Trophoblast cell (in vitro differentiated cells and primary cell): ENCODE measurements around the gene ROBO1.

Experiments used
- DNase-seq, 2 donors: peaks; one replicate each; pipeline ENCODE4 v3.0.0-alpha.2; 2016
- H2AFZ ChIP-seq: 2 replicates; pipeline ENCODE4 v1.6.1; 2013; ENCODE audit warnings: low read length, moderate library complexity, mild to moderate bottlenecking; ENCODE audit not compliant: insufficient read depth, poor library complexity
- H2AK5ac ChIP-seq: 2 replicates; pipeline ENCODE4 v1.6.1; 2013; ENCODE audit warnings: mild to moderate bottlenecking, low read length
- H2BK120ac ChIP-seq: 2 replicates; pipeline ENCODE4 v1.6.1; 2013; ENCODE audit warnings: low read length, mild to moderate bottlenecking, moderate library complexity; ENCODE audit not compliant: insufficient read depth, poor library complexity
- H2BK12ac ChIP-seq: 2 replicates; pipeline ENCODE4 v1.6.1; 2013; ENCODE audit warnings: mild to moderate bottlenecking, low read length, moderate library complexity
- H2BK5ac ChIP-seq: 2 replicates; pipeline ENCODE4 v1.6.1; 2013; ENCODE audit warnings: low read length, low read depth, moderate library complexity, mild to moderate bottlenecking; ENCODE audit not compliant: poor library complexity
- H3K14ac ChIP-seq: 2 replicates; pipeline ENCODE4 v1.6.1; 2013; ENCODE audit warnings: mild to moderate bottlenecking, low read length
- H3K18ac ChIP-seq: 2 replicates; pipeline ENCODE4 v1.6.1; 2013; ENCODE audit warnings: mild to moderate bottlenecking, low read length
- H3K23ac ChIP-seq: 2 replicates; pipeline ENCODE4 v1.6.1; 2013; ENCODE audit warnings: low read length
- H3K27ac ChIP-seq: 2 replicates; pipeline ENCODE4 v1.5.1; 2013; ENCODE audit warnings: low read depth, mild to moderate bottlenecking, inconsistent platforms, low read length, moderate library complexity
- H3K27me3 ChIP-seq: 2 replicates; pipeline ENCODE4 v1.6.1; 2013; ENCODE audit warnings: inconsistent platforms, mild to moderate bottlenecking, low read length, moderate library complexity; ENCODE audit not compliant: insufficient read depth
- H3K36me3 ChIP-seq, 2 experiments: 1 replicate in 1 of 2; 2 replicates in 1 of 2; pipeline ENCODE4 v1.6.1; 2013; ENCODE audit warnings: low read length in 2 of 2, mild to moderate bottlenecking in 2 of 2, moderate library complexity in 1 of 2; ENCODE audit not compliant: insufficient read depth in 2 of 2, control insufficient read depth in 1 of 2
- H3K4ac ChIP-seq: 2 replicates; pipeline ENCODE4 v1.6.1; 2013; ENCODE audit warnings: low read depth, mild to moderate bottlenecking, low read length, moderate library complexity
- H3K4me1 ChIP-seq, 2 experiments: 1 replicate in 1 of 2; 2 replicates in 1 of 2; pipeline ENCODE4 v1.6.1; 2013; ENCODE audit warnings: low read length in 2 of 2, mild to moderate bottlenecking in 2 of 2, moderate library complexity in 1 of 2; ENCODE audit not compliant: insufficient read depth in 2 of 2, control insufficient read depth in 1 of 2
- H3K4me2 ChIP-seq: 2 replicates; pipeline ENCODE4 v1.6.1; 2013; ENCODE audit warnings: inconsistent platforms, mild to moderate bottlenecking, low read length, moderate library complexity
- H3K4me3 ChIP-seq: 2 replicates; pipeline ENCODE4 v1.5.1; 2013; ENCODE audit warnings: mild to moderate bottlenecking, low read depth, low read length, inconsistent platforms
- H3K79me1 ChIP-seq: one replicate; pipeline ENCODE4 v1.6.1; 2013; ENCODE audit warnings: low read length
- H3K79me2 ChIP-seq: 2 replicates; pipeline ENCODE4 v1.6.1; 2013; ENCODE audit warnings: low read length, mild to moderate bottlenecking; ENCODE audit not compliant: control insufficient read depth, insufficient read depth, poor library complexity
- H3K9ac ChIP-seq: 2 replicates; pipeline ENCODE4 v1.6.1; 2013; ENCODE audit warnings: mild to moderate bottlenecking, low read length
- H3K9me3 ChIP-seq: 2 replicates; pipeline ENCODE4 v1.6.1; 2013; ENCODE audit warnings: low read depth, mild to moderate bottlenecking, control low read depth, inconsistent platforms, low read length; ENCODE audit not compliant: insufficient read depth
- H4K12ac ChIP-seq: 2 replicates; pipeline ENCODE4 v1.6.1; 2013; ENCODE audit warnings: low read depth, mild to moderate bottlenecking, low read length, moderate library complexity
- H4K8ac ChIP-seq: 2 replicates; pipeline ENCODE4 v1.6.1; 2013; ENCODE audit warnings: low read depth, mild to moderate bottlenecking, low read length, moderate library complexity
- H4K91ac ChIP-seq: one replicate; pipeline ENCODE4 v1.6.1; 2013; ENCODE audit warnings: low read depth, mild to moderate bottlenecking, low read length, moderate library complexity
- WGBS: extraction: QIAGEN DNeasy Blood & Tissue Kit; methylation state at CpG from one replicate; pipeline ENCODE4 v1.1.7; 2013; ENCODE audit warnings: missing lambda C conversion rate; ENCODE audit not compliant: insufficient read length, insufficient coverage; ENCODE audit errors: extremely low coverage; 5-methylcytosine and 5-hydroxymethylcytosine counted together

ROBO1 gene

DNA sequence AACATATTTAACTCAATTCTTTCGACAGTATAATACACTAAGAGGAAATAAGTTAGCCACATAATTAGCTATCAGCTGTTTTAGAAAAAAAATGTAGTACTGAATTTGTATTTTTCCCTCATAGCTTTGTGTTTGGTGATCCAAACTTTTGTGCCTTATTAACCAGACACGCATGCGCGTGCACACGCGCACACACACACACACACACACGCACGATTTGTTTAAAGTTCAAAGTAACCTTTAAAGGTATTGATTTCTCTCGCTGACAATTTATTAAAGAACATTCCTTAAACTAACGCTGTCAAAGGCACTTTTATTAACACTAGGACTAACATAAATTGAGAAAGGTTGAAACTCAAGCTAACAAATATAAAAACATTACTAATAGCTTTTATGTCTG lies 198.9 kb downstream of the ROBO1 start:
- Histone ChIP-seq H4K91ac (no peak overlapping the region), H3K9ac (no peak overlapping the region), H3K79me2 (no peaks in the 10 kb centered on the region), H2AK5ac (no peak overlapping the region), H3K9me3 (no peaks in the 10 kb centered on the region), H3K14ac (no peak overlapping the region), H2BK5ac (no peak overlapping the region), H3K18ac (no peak overlapping the region), H2BK120ac (no peak overlapping the region), H3K36me3 (no peaks in the 10 kb centered on the region), H3K4me3 (no peak overlapping the region), H4K12ac (no peak overlapping the region), H3K23ac (no peak overlapping the region), H3K4me1 (no peaks in the 10 kb centered on the region), H3K27ac (no peak overlapping the region), H2BK12ac (no peak overlapping the region), H3K27me3 (no peaks in the 10 kb centered on the region), H3K4ac (no peak overlapping the region), H3K79me1 (no peaks in the 10 kb centered on the region), H4K8ac (no peak overlapping the region), H3K4me2 (no peak overlapping the region), H2AFZ (no peak overlapping the region)
- no peak for DNase-seq
- no CpG with 5 or more reads among the region's 10 CpGs for WGBS

DNA sequence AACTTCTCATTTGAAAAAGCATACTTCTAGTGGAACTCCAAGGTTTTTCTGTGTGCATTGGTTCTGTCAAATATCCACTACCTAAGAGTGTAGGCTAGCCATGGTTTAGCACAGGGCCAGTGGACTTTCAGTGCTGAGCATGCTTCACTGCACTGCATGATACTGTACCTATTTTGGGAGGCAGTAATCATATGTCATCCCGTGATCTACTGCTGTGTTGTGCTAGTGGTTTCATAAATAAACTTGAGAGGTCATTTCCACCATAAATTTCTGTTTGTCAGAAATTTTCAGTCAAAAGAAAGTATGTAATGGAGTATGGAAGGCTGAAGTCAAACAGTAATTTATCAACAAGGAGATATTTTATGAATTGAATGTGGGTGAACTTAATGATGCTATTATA lies 203.6 kb downstream of the ROBO1 start:
- no CpG with 5 or more reads among the region's 1 CpG for WGBS
- H3K9ac ChIP-seq: peak overlapping the region; percentile 79
- no peak overlapping the region for H4K8ac ChIP-seq
- no peaks in the 10 kb centered on the region for H3K79me1 ChIP-seq
- no peak for DNase-seq
- no peak overlapping the region for H2AK5ac ChIP-seq
- H3K27ac ChIP-seq: no peak overlapping the region
- no peak overlapping the region for H2AFZ ChIP-seq
- H3K4me2 ChIP-seq: no peak overlapping the region
- H2BK5ac ChIP-seq: no peak overlapping the region
- H4K91ac ChIP-seq: no peak overlapping the region
- no peak overlapping the region for H3K18ac ChIP-seq
- H3K79me2 ChIP-seq: no peaks in the 10 kb centered on the region
- H2BK12ac ChIP-seq: no peak overlapping the region
- no peaks in the 10 kb centered on the region for H3K9me3 ChIP-seq
- H3K4ac ChIP-seq: no peak overlapping the region
- no peak overlapping the region for H3K14ac ChIP-seq
- no peaks in the 10 kb centered on the region for H3K36me3 ChIP-seq
- no peaks in the 10 kb centered on the region for H3K27me3 ChIP-seq
- H2BK120ac ChIP-seq: no peak overlapping the region
- H3K4me3 ChIP-seq: no peak overlapping the region
- no peak overlapping the region for H4K12ac ChIP-seq
- H3K23ac ChIP-seq: no peak overlapping the region
- H3K4me1 ChIP-seq: no peaks in the 10 kb centered on the region

DNA sequence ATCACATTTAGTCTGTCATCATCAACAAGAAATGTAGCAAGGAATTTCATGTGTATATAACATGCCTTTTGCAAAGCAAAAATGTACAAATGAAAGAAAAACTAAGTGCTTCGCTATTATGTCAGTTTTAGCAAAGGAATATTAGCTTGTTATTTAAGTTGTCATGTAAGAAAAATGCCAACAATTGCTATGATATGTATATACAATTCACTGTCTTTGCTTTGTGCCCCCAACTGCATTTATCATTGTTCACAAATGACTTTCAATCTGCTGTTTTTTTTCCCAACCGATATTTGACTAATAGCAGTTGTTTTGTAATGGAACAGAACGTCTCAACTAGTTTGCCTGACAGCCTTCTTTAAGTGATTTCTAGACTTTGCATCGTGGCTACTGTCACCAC lies 207.1 kb downstream of the ROBO1 start:
- H3K18ac ChIP-seq: no peak overlapping the region
- H2AK5ac ChIP-seq: no peak overlapping the region
- H4K91ac ChIP-seq: no peak overlapping the region
- no peak overlapping the region for H3K23ac ChIP-seq
- H3K14ac ChIP-seq: no peak overlapping the region
- H3K27me3 ChIP-seq: no peaks in the 10 kb centered on the region
- no peak overlapping the region for H2BK12ac ChIP-seq
- no peak for DNase-seq
- H3K79me2 ChIP-seq: no peaks in the 10 kb centered on the region
- no peak overlapping the region for H3K4ac ChIP-seq
- H4K12ac ChIP-seq: no peak overlapping the region
- H2BK5ac ChIP-seq: no peak overlapping the region
- no CpG with 5 or more reads among the region's 4 CpGs for WGBS
- no peak overlapping the region for H3K4me3 ChIP-seq
- H3K9me3 ChIP-seq: no peaks in the 10 kb centered on the region
- H3K79me1 ChIP-seq: no peaks in the 10 kb centered on the region
- no peak overlapping the region for H3K27ac ChIP-seq
- no peak overlapping the region for H3K9ac ChIP-seq
- no peaks in the 10 kb centered on the region for H3K4me1 ChIP-seq
- H3K4me2 ChIP-seq: no peak overlapping the region
- no peak overlapping the region for H2BK120ac ChIP-seq
- no peak overlapping the region for H2AFZ ChIP-seq
- no peak overlapping the region for H4K8ac ChIP-seq
- H3K36me3 ChIP-seq: no peaks in the 10 kb centered on the region

DNA sequence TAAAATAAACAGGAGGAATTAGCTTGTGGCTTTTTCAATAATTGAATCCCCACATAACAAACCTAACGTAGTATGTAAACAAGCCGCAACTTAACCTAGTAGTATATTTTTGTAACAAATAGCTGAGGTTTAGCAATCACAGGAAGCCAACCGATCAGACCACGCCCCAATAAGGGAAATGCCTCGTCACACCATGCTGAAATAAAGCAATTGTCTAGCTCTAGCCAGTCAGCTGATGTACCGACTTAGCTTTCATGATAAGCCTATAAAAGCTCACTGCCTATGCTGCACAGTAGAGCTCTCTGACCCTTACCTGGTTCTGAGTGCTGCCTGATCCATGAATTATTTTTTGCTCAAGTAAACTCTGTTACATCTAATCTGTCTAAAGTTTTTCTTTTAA lies 208.9 kb downstream of the ROBO1 start:
- no peak overlapping the region for H3K4ac ChIP-seq
- no peak overlapping the region for H2BK12ac ChIP-seq
- no peak overlapping the region for H3K4me2 ChIP-seq
- H3K4me1 ChIP-seq: no peaks in the 10 kb centered on the region
- H3K23ac ChIP-seq: no peak overlapping the region
- H3K27me3 ChIP-seq: no peaks in the 10 kb centered on the region
- no peak overlapping the region for H3K27ac ChIP-seq
- no peak overlapping the region for H4K12ac ChIP-seq
- no peak overlapping the region for H2AFZ ChIP-seq
- no peak overlapping the region for H2AK5ac ChIP-seq
- no peak overlapping the region for H4K8ac ChIP-seq
- no peak for DNase-seq
- H3K36me3 ChIP-seq: no peaks in the 10 kb centered on the region
- no peak overlapping the region for H2BK120ac ChIP-seq
- H4K91ac ChIP-seq: no peak overlapping the region
- H2BK5ac ChIP-seq: no peak overlapping the region
- no peaks in the 10 kb centered on the region for H3K79me1 ChIP-seq
- WGBS: no CpG with 5 or more reads among the region's 6 CpGs
- H3K4me3 ChIP-seq: no peak overlapping the region
- no peak overlapping the region for H3K14ac ChIP-seq
- no peak overlapping the region for H3K9ac ChIP-seq
- H3K79me2 ChIP-seq: no peaks in the 10 kb centered on the region
- H3K9me3 ChIP-seq: no peaks in the 10 kb centered on the region
- no peak overlapping the region for H3K18ac ChIP-seq
